Measurements from ENCODE around the gene CTF1.

The CTF1 gene

DNA sequence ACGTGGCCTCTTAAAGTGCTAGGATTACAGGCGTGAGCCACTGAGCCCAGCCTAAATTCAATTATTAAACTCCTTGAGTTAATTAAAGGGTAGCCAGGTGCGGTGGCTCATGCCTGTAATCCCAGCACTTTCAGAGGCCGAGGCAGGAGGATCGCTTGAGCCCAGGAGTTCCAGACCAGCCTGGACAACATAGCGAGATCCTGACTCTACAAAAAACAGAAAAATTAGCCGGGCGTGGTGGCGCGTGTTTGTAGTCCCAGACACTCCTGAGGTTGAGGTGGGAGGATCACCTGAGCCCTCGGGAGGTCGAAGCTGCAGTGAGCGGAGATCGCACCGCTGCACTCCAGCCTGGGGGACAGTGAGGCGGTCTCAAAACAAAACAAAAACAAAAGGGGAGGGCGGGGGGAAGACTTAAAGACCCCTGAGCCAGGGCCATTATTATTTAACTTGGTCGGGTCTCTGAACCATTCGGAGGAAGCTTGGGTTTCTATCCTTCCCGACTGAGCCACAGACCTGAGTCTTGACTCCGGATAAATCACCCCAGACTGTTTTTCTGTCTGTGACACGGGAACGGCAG is 22.1 kb upstream of the CTF1 start:
- Histone ChIP-seq H3K27ac (ENCODE audit: low read depth, low read length) (peak overlapping the region; percentile 73), H3K9me3 (ENCODE audit: low read length) (no peaks in the 10 kb centered on the region), H3K4me3 (ENCODE audit: low read depth in 1 of 2, low read length in 2 of 2) (peak overlapping the region; percentile 59 to 73), H3K9ac (ENCODE audit: low read length) (peak overlapping the region; percentile 57), H3K36me3 (ENCODE audit: insufficient read depth, low read length) (no peaks in the 10 kb centered on the region), H3K4me1 (ENCODE audit: insufficient read depth, low read length) (peaks cover 15% of the 10 kb centered on the region), H3K27me3 (ENCODE audit: control insufficient read depth in 1 of 2, insufficient read depth in 2 of 2, low read length in 2 of 2) (no peaks in the 10 kb centered on the region)

DNA sequence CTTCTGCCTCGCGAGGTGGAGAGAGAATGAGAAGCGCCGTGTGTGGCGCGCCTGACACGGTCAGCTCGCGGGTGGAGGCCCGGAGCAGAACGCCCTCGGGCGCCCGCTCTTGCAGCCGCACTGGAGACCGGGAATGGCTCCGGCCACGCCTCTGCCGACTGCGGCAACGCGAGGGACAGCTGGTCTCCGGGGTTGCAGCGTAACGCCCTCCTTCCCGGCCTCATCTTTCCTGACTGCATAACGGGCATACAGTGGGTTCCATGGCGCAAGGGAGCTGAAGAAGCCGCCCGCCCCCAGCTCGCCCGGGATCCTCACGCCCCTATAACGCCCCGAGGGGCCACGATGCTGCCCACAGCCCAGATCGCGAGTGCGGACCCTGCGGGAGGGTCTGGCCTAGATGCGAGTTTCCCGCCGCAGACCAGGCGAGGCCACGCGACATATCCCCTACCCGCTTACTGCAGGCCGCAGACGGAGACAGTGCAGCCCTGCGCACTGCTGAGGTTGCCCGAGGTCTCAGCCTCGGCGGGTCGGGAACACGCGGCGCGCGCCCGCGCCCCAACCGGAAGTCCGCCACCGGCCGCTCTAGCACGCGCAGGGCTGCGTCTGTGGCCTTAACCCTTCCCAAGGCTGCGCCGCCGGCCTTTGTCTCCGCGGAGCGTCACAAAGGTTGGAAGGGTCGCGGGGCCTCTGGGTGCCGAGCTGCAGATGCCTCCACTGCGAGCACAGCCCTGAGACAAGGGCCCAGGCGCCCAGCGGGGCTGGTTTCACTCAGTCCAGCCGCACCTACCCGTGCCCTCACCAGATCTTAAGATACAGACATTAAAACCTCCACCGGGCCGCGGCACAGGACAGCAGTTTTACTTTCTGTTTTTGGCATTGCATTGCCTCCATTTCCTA is 21.3 kb upstream of the CTF1 start:
- Histone ChIP-seq H3K27ac (ENCODE audit: low read depth, low read length) (peak overlapping the region; percentile 73), H3K9me3 (ENCODE audit: low read length) (no peaks in the 10 kb centered on the region), H3K27me3 (ENCODE audit: control insufficient read depth in 1 of 2, insufficient read depth in 2 of 2, low read length in 2 of 2) (no peaks in the 10 kb centered on the region), H3K9ac (ENCODE audit: low read length) (peak overlapping the region; percentile 62), H3K4me1 (ENCODE audit: insufficient read depth, low read length) (peaks cover 15% of the 10 kb centered on the region), H3K36me3 (ENCODE audit: insufficient read depth, low read length) (no peaks in the 10 kb centered on the region), H3K4me3 (ENCODE audit: low read depth in 1 of 2, low read length in 2 of 2) (peak overlapping the region; percentile 59 to 73)

DNA sequence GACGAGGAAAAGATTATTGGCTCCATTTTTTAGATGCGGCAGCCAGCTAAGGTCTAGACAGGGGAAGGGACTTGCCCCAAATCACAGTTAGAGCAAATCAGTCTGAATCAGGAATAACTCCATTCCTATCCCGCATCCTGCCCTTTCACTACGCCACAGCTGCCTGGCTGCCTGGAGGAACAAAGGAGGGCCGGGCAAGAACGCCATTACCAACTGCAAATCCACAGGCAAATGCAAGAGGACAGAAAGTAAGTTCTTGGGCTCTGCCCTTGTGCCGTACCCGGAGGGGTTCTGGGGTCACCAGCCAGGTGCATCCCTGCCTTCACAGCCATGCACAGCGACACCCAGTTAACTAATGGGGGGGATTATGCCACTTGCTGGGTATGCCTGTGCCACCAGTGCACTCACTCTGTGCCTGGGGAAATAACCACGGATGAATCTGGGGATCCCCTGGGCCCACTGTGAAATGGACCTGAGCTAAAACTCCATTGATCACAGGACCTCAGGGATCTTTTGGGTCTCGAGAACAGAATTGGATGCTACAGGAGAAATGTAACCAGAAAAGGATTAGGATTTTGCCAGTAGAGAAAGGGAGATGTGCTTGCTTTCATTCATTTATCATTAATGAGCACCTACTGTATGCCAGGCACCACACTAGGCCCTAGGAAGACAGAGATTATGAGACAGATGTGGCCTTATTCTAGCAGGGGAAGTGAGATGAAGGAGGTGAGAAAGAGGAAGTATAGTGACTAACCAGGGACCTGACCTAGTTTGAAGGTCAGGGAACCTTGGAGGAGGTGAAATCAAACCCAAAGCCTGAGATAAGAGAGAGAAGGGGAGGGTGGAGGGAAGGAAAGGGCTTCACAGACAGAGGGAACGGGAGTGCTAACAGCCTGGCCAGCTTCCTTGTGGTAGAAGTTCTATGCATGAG is 20.3 kb upstream of the CTF1 start:
- Histone ChIP-seq H3K27ac (ENCODE audit: low read depth, low read length) (peak overlapping the region; percentile 73), H3K4me1 (ENCODE audit: insufficient read depth, low read length) (peaks cover 15% of the 10 kb centered on the region), H3K9me3 (ENCODE audit: low read length) (no peaks in the 10 kb centered on the region), H3K9ac (ENCODE audit: low read length) (peak overlapping the region; percentile 62), H3K36me3 (ENCODE audit: insufficient read depth, low read length) (no peaks in the 10 kb centered on the region), H3K27me3 (ENCODE audit: control insufficient read depth in 1 of 2, insufficient read depth in 2 of 2, low read length in 2 of 2) (no peaks in the 10 kb centered on the region), H3K4me3 (ENCODE audit: low read depth in 1 of 2, low read length in 2 of 2) (peak overlapping the region; percentile 59 to 73)

DNA sequence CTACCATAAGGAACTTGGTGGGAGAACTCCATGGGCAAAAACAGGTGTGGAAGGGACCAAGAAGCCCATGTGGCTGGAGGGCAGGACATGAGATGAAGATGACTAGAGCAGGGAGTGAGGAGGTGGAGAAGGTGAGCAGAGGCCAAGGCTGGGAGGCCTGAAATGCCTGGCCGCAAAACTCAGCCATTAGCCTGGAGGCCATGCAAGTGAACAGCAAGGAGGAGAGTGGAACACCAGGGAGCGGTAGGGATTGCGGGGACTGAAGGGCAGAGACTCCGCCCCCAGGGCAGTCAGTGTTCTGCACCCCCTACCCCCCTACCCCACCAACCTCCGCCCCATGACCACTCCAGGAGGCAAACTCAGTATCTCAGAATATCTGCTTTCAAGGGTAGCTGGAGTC is 19.5 kb upstream of the CTF1 start:
- Histone ChIP-seq H3K9me3 (ENCODE audit: low read length) (no peaks in the 10 kb centered on the region), H3K9ac (ENCODE audit: low read length) (no peak overlapping the region), H3K4me1 (ENCODE audit: insufficient read depth, low read length) (peaks cover 15% of the 10 kb centered on the region), H3K36me3 (ENCODE audit: insufficient read depth, low read length) (no peaks in the 10 kb centered on the region), H3K4me3 (ENCODE audit: low read depth in 1 of 2, low read length in 2 of 2) (peak overlapping the region; percentile 59 to 73), H3K27me3 (ENCODE audit: control insufficient read depth in 1 of 2, insufficient read depth in 2 of 2, low read length in 2 of 2) (no peaks in the 10 kb centered on the region), H3K27ac (ENCODE audit: low read depth, low read length) (peak overlapping the region; percentile 73)

GRCh38 chr16:30882429-30883310 is 13.7 kb upstream of the CTF1 start:
- Histone ChIP-seq H3K9ac (ENCODE audit: low read length) (no peak overlapping the region), H3K9me3 (ENCODE audit: low read length) (no peaks in the 10 kb centered on the region), H3K27me3 (ENCODE audit: control insufficient read depth in 1 of 2, insufficient read depth in 2 of 2, low read length in 2 of 2) (no peaks in the 10 kb centered on the region), H3K4me3 (ENCODE audit: low read depth in 1 of 2, low read length in 2 of 2) (no peak overlapping the region), H3K36me3 (ENCODE audit: insufficient read depth, low read length) (peaks cover 34% of the 10 kb centered on the region), H3K4me1 (ENCODE audit: insufficient read depth, low read length) (no peaks in the 10 kb centered on the region), H3K27ac (ENCODE audit: low read depth, low read length) (no peak overlapping the region)

GRCh38 chr16:30884760-30885159 is 11.7 kb upstream of the CTF1 start:
- Histone ChIP-seq H3K27ac (ENCODE audit: low read depth, low read length) (no peak overlapping the region), H3K36me3 (ENCODE audit: insufficient read depth, low read length) (peaks cover 45% of the 10 kb centered on the region), H3K9ac (ENCODE audit: low read length) (no peak overlapping the region), H3K9me3 (ENCODE audit: low read length) (no peaks in the 10 kb centered on the region), H3K27me3 (ENCODE audit: control insufficient read depth in 1 of 2, insufficient read depth in 2 of 2, low read length in 2 of 2) (no peaks in the 10 kb centered on the region), H3K4me3 (ENCODE audit: low read depth in 1 of 2, low read length in 2 of 2) (no peak overlapping the region), H3K4me1 (ENCODE audit: insufficient read depth, low read length) (no peaks in the 10 kb centered on the region)

DNA sequence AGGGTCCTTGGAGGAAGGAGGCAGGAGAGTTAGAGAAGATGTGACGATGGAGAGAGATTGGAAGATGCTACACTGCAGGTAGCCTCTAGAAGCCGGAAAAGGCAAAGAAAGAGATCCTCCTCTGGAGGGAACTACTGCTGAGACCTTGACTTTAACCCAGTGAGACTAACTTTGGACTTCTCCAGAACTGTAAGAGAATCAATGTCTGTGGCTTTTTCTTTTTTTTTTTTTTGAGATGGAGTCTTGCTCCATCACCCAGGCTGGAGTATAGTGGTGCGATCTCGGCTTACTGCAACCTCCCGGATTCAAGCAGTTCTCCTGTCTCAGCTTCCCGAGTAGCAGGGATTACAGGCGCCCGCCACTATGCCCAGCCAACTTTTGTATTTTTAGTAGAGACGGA is 11.2 kb upstream of the CTF1 start:
- H3K36me3 ChIP-seq (ENCODE audit: insufficient read depth, low read length): peaks cover 45% of the 10 kb centered on the region
- no peak overlapping the region for H3K27ac ChIP-seq (ENCODE audit: low read depth, low read length)
- no peaks in the 10 kb centered on the region for H3K4me1 ChIP-seq (ENCODE audit: insufficient read depth, low read length)
- no peaks in the 10 kb centered on the region for H3K9me3 ChIP-seq (ENCODE audit: low read length)
- no peak overlapping the region for H3K4me3 ChIP-seq (ENCODE audit: low read depth in 1 of 2, low read length in 2 of 2)
- no peaks in the 10 kb centered on the region for H3K27me3 ChIP-seq (ENCODE audit: control insufficient read depth in 1 of 2, insufficient read depth in 2 of 2, low read length in 2 of 2)
- H3K9ac ChIP-seq (ENCODE audit: low read length): no peak overlapping the region

- Histone ChIP-seq H3K4me3 (ENCODE audit: low read depth in 1 of 2, low read length in 2 of 2) (no peak overlapping the region), H3K4me1 (ENCODE audit: insufficient read depth, low read length) (no peaks in the 10 kb centered on the region), H3K27me3 (ENCODE audit: control insufficient read depth in 1 of 2, insufficient read depth in 2 of 2, low read length in 2 of 2) (no peaks in the 10 kb centered on the region), H3K9me3 (ENCODE audit: low read length) (no peaks in the 10 kb centered on the region), H3K9ac (ENCODE audit: low read length) (no peak overlapping the region), H3K36me3 (ENCODE audit: insufficient read depth, low read length) (peaks cover 47% of the 10 kb centered on the region), H3K27ac (ENCODE audit: low read depth, low read length) (no peak overlapping the region)
Observed at GRCh38 chr16:30886145-30886544, 10.3 kb upstream of the CTF1 start.

DNA sequence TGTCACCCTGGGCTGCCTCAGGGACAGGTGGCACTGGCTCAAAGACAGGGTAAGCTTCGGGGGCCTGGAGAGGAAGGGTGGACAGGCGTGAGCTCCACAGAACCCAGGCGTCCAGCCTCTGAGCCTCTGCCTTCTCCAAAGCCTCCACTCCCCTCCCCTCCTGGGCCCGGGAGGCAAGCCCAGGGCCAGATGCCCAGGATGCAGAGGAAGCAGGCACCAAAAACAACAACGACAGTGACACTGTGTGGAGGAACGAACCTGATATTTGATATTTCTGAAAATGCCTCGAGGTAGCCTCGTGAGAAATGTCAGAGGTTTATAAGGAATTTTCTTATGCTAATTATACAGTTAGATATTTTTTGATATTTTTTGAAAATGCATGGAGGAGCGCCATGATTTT is 8.5 kb upstream of the CTF1 start:
- H3K9me3 ChIP-seq (ENCODE audit: low read length): no peaks in the 10 kb centered on the region
- H3K36me3 ChIP-seq (ENCODE audit: insufficient read depth, low read length): peaks cover 45% of the 10 kb centered on the region

GRCh38 chr16:30888856-30889499 is 7.4 kb upstream of the CTF1 start:
- Histone ChIP-seq H3K9ac (ENCODE audit: low read length) (no peak overlapping the region), H3K36me3 (ENCODE audit: insufficient read depth, low read length) (peaks cover 43% of the 10 kb centered on the region), H3K27me3 (ENCODE audit: control insufficient read depth in 1 of 2, insufficient read depth in 2 of 2, low read length in 2 of 2) (no peaks in the 10 kb centered on the region), H3K9me3 (ENCODE audit: low read length) (no peaks in the 10 kb centered on the region), H3K4me1 (ENCODE audit: insufficient read depth, low read length) (peaks cover 11% of the 10 kb centered on the region), H3K4me3 (ENCODE audit: low read depth in 1 of 2, low read length in 2 of 2) (no peak overlapping the region), H3K27ac (ENCODE audit: low read depth, low read length) (no peak overlapping the region)

More for the DNA sequence above, 8.5 kb upstream of the CTF1 start:
- no peak overlapping the region for H3K4me3 ChIP-seq (ENCODE audit: low read depth in 1 of 2, low read length in 2 of 2)
- no peak overlapping the region for H3K27ac ChIP-seq (ENCODE audit: low read depth, low read length)
- H3K27me3 ChIP-seq (ENCODE audit: control insufficient read depth in 1 of 2, insufficient read depth in 2 of 2, low read length in 2 of 2): no peaks in the 10 kb centered on the region
- no peak overlapping the region for H3K9ac ChIP-seq (ENCODE audit: low read length)
- peaks cover 8% of the 10 kb centered on the region for H3K4me1 ChIP-seq (ENCODE audit: insufficient read depth, low read length)
